Stomach smooth muscle (tissue), 2 donors: ENCODE measurements around the gene PRKG1.

Experiments used
- H3K27ac ChIP-seq: one replicate; pipeline ENCODE4 v1.7.0; 2013; ENCODE audit warnings: mild to moderate bottlenecking, low read length, inconsistent platforms
- H3K27me3 ChIP-seq, 2 donors: one replicate each; pipeline ENCODE4 v1.7.0; 2013; ENCODE audit warnings: low read length in 2 of 2; ENCODE audit not compliant: insufficient read depth in 2 of 2, control insufficient read depth in 1 of 2
- H3K36me3 ChIP-seq, 2 donors: one replicate each; pipeline ENCODE4 v1.7.0; 2013; ENCODE audit warnings: low read length in 2 of 2; ENCODE audit not compliant: control insufficient read depth in 2 of 2, insufficient read depth in 2 of 2
- H3K4me1 ChIP-seq: one replicate; pipeline ENCODE4 v1.7.0; 2013; ENCODE audit warnings: low read length; ENCODE audit not compliant: control insufficient read depth, insufficient read depth
- H3K4me3 ChIP-seq, 2 donors: one replicate each; pipeline ENCODE4 v1.7.0; 2013; ENCODE audit warnings: low read length in 2 of 2
- H3K9ac ChIP-seq, 2 donors: one replicate each; pipeline ENCODE4 v1.7.0; 2013; ENCODE audit warnings: low read length in 2 of 2, mild to moderate bottlenecking in 1 of 2
- H3K9me3 ChIP-seq, 2 donors: one replicate each; pipeline ENCODE4 v1.7.0; 2013; ENCODE audit warnings: low read length in 2 of 2; ENCODE audit not compliant: control insufficient read depth in 2 of 2
- donor health status: healthy.
- donor health status: Pancreatic carcinoma.

The PRKG1 gene

GRCh38 chr10:52318136-52318701 is 1243.9 kb downstream of the PRKG1 start:
- no peak overlapping the region for H3K4me3 ChIP-seq
- no peak overlapping the region for H3K27ac ChIP-seq
- H3K27me3 ChIP-seq = peaks cover 14 to 20% of the 10 kb centered on the region in 2 donors
- H3K36me3 ChIP-seq = no peaks in the 10 kb centered on the region
- H3K9me3 ChIP-seq = no peaks in the 10 kb centered on the region
- peaks cover 14% of the 10 kb centered on the region for H3K4me1 ChIP-seq
- no peak overlapping the region for H3K9ac ChIP-seq

GRCh38 chr10:52318822-52319464 is 1244.7 kb downstream of the PRKG1 start:
- H3K4me1 ChIP-seq = peaks cover 9% of the 10 kb centered on the region
- H3K9ac ChIP-seq = no peak overlapping the region
- H3K9me3 ChIP-seq = no peaks in the 10 kb centered on the region
- no peaks in the 10 kb centered on the region for H3K36me3 ChIP-seq
- H3K27me3 ChIP-seq = peaks cover 7 to 13% of the 10 kb centered on the region in 2 donors
- H3K27ac ChIP-seq = no peak overlapping the region
- no peak overlapping the region for H3K4me3 ChIP-seq

DNA sequence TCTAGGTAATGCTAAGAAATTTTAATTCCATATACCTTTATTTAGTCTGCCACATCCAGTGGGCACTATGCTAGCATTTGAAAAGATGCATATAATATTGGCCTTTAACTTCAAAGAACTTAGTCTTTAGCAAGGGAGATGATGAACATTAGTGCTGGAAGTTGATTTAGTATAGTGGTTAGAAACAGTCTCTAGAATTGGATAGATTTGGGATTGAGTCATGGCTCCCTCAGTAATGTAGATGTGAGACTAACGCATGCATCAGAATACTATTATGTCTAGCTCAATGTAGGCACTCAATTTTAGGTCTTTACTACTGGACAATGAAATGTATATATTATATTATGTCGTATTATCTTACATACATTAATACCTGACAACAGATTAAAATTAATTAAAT is 1245.6 kb downstream of the PRKG1 start:
- Histone ChIP-seq H3K9ac (no peak overlapping the region), H3K4me3 (no peak overlapping the region), H3K27me3 (peaks cover 0 to 3% of the 10 kb centered on the region in 2 donors), H3K9me3 (no peaks in the 10 kb centered on the region), H3K4me1 (no peaks in the 10 kb centered on the region), H3K27ac (no peak overlapping the region), H3K36me3 (no peaks in the 10 kb centered on the region)

DNA sequence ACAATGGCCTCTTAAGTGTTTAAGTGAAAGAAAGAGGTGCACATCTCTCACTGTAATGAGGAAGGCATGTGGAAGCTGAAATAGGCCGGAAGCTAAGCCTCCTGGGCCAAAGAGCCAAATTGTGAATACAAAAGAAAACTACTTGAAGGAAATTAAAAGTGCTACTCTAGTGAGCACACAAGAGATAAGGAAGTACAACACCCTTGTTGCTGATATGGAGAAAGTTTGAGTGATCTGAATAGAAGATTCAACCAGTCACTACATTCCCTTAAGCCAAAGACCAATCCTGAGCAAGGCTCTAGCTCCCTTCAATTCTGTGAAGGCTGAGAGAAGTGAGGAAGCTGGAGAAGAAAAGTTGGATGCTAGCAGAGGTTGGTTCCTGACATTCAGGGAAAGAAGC is 1248.0 kb downstream of the PRKG1 start:
- H3K36me3 ChIP-seq = no peaks in the 10 kb centered on the region
- H3K27ac ChIP-seq = no peak overlapping the region
- H3K9me3 ChIP-seq = no peaks in the 10 kb centered on the region
- no peaks in the 10 kb centered on the region for H3K4me1 ChIP-seq
- no peak overlapping the region for H3K9ac ChIP-seq
- no peaks in the 10 kb centered on the region for H3K27me3 ChIP-seq
- no peak overlapping the region for H3K4me3 ChIP-seq

- no peaks in the 10 kb centered on the region for H3K36me3 ChIP-seq
- no peaks in the 10 kb centered on the region for H3K9me3 ChIP-seq
- H3K9ac ChIP-seq = no peak overlapping the region
- no peak overlapping the region for H3K27ac ChIP-seq
- no peaks in the 10 kb centered on the region for H3K4me1 ChIP-seq
- H3K4me3 ChIP-seq = no peak overlapping the region
- no peaks in the 10 kb centered on the region for H3K27me3 ChIP-seq
These were observed 1248.6 kb downstream of the PRKG1 start for GRCh38 chr10:52322936-52323335.

DNA sequence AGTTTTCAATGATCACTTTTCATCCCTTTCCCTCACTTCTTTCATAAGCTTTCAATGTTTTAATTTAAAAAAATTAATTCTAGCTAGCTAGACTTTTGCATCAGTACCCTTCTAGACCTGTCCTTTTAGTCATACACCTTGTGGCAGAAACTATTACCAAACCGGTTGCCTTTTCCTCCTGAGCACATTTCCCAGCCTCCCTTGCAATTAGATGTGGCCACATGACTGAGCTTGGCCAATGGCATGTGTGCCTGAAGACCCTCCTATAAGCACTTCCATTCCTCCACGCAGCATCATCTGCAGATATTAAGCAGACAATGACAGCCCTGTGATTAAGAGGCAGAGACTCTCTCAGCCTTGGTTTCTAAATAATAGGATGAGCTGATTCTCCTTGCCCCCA is 1252.1 kb downstream of the PRKG1 start:
- Histone ChIP-seq H3K27ac (no peak overlapping the region), H3K4me3 (no peak overlapping the region), H3K27me3 (no peaks in the 10 kb centered on the region), H3K9ac (no peak overlapping the region), H3K36me3 (no peaks in the 10 kb centered on the region), H3K9me3 (no peaks in the 10 kb centered on the region), H3K4me1 (no peaks in the 10 kb centered on the region)

DNA sequence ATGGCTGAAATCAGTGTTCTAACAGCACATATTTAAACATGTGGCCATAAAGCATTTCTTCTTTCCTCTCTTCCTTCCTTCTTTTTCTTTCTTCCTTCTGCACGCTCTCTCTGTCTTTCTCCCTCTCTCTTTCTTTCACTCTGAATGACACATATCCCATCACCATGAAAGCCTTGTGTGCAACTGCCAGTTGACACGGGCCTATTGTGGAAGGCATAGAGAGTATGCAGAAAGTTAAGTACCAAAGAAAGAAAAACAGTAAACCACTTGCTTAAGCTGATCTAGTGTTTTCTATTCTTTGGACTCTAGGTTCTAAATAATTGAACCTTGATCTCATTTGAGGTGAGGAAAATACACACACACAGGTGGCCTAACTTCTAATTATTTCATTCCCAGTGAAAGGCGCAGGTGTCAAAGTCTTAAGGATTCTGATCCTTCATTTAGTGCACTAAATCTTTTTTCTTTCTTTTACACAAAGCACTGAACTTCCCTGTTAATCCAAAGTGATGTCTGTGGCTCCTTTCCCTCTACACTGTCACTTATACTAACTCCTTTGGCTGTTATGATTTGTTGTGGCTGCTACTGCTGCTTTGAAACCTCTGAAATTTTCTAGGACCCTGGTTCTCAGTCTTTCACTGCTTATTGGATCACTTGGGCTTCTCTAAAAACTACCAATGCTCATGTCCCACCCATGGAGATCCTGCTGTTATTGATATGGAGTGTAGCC is 1257.5 kb downstream of the PRKG1 start:
- Histone ChIP-seq H3K27me3 (no peaks in the 10 kb centered on the region), H3K4me3 (no peak overlapping the region), H3K4me1 (no peaks in the 10 kb centered on the region), H3K9ac (no peak overlapping the region), H3K36me3 (no peaks in the 10 kb centered on the region), H3K27ac (no peak overlapping the region), H3K9me3 (no peaks in the 10 kb centered on the region)

- H3K36me3 ChIP-seq = no peaks in the 10 kb centered on the region
- H3K4me3 ChIP-seq = no peak overlapping the region
- peaks cover 0 to 2% of the 10 kb centered on the region in 2 donors for H3K27me3 ChIP-seq
- no peak overlapping the region for H3K9ac ChIP-seq
- H3K27ac ChIP-seq = no peak overlapping the region
- H3K4me1 ChIP-seq = no peaks in the 10 kb centered on the region
- H3K9me3 ChIP-seq = no peaks in the 10 kb centered on the region
These were observed 1258.5 kb downstream of the PRKG1 start for GRCh38 chr10:52332815-52333214.

DNA sequence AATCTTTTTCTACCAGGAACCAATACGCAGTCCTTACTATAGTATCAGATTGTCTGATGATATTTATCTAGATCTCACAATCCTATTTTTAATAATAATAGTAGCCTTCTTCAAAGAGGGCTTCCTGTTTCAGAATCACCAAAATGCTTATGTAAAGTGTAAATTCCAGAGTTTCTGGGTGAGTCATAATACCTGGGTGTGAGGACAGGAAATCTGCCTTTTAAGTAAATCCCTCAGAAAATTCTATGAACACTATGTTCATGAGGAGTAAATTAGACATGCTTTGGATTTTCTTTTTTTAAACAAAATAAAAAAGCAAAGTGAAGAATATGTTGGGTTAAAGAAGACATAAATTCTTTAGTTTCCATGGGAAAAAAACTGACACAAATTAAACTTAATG is 1260.3 kb downstream of the PRKG1 start:
- Histone ChIP-seq H3K9me3 (no peaks in the 10 kb centered on the region), H3K4me1 (no peaks in the 10 kb centered on the region), H3K9ac (no peak overlapping the region), H3K27me3 (peaks cover 0 to 2% of the 10 kb centered on the region in 2 donors), H3K27ac (no peak overlapping the region), H3K4me3 (no peak overlapping the region), H3K36me3 (no peaks in the 10 kb centered on the region)

DNA sequence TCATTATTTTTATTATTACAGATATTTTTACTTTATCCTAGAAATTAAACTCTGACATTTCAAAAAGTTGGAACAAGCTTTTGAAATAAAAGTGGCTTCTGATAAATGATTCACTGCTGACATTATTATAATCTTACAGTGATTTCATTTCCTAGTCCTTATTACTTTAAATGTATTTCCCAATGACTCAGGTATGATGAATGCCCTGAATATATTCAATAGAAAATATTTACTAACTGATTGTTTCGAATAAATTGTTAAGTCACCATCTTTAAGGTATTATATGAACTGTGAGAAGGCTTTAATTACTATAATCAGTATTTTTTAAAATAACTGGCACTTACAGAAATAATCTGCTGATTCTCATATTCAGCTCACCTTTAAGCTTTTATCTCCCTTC is 1261.4 kb downstream of the PRKG1 start:
- no peaks in the 10 kb centered on the region for H3K4me1 ChIP-seq
- no peak overlapping the region for H3K9ac ChIP-seq
- H3K9me3 ChIP-seq = no peaks in the 10 kb centered on the region
- peaks cover 0 to 2% of the 10 kb centered on the region in 2 donors for H3K27me3 ChIP-seq
- no peak overlapping the region for H3K4me3 ChIP-seq
- H3K36me3 ChIP-seq = no peaks in the 10 kb centered on the region
- H3K27ac ChIP-seq = no peak overlapping the region

DNA sequence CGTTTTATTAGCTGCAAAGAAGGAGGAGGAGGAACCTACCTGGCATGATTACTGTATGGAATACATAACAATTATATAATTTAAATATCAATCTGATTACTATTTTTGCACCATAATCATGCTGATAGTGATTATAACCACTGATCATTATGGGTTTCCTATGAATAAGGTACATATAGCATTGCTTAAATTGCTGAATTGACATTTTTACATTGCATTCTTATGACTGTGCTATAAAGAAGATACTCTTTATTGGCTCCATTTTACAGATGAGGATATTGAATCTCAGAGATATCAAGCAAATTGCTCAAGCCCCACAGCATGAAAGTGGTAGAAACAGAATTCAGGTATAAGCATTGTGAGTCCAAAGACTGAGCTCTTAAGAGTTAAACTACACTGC is 1262.9 kb downstream of the PRKG1 start:
- no peak overlapping the region for H3K4me3 ChIP-seq
- H3K9ac ChIP-seq = no peak overlapping the region
- no peaks in the 10 kb centered on the region for H3K9me3 ChIP-seq
- H3K27ac ChIP-seq = no peak overlapping the region
- H3K4me1 ChIP-seq = no peaks in the 10 kb centered on the region
- peaks cover 0 to 2% of the 10 kb centered on the region in 2 donors for H3K27me3 ChIP-seq
- no peaks in the 10 kb centered on the region for H3K36me3 ChIP-seq
